Ascending aorta (tissue), 2 donors: ENCODE data around the gene SCMH1. TPM values are rescaled to one million over a fixed set of nuclear protein-coding genes. Genes with fewer than 3 reads are reported as not detected.

Experiments used
- DNase-seq, 2 donors: peaks; one replicate each; pipeline ENCODE4 v3.0.0-alpha.2; 2019; ENCODE audit warnings: low spot score in 2 of 2
- H3K27ac ChIP-seq, 2 donors: fragments of 200-600 bp; sonication (generic); one replicate each; pipeline ENCODE4 v1.5.1; 2016 to 2017; ENCODE audit warnings: mild to moderate bottlenecking in 1 of 2
- H3K27me3 ChIP-seq: fragments of 200-600 bp; sonication (generic); one replicate; pipeline ENCODE4 v1.5.1; 2017
- H3K36me3 ChIP-seq, 2 donors: fragments of 200-600 bp; sonication (generic); one replicate each; pipeline ENCODE4 v1.5.1; 2016
- H3K4me1 ChIP-seq, 2 donors: fragments of 200-600 bp; sonication (generic); one replicate each; pipeline ENCODE4 v1.5.1; 2016 to 2017; ENCODE audit warnings: mild to moderate bottlenecking in 1 of 2
- H3K4me3 ChIP-seq, 2 donors: fragments of 200-600 bp; sonication (generic); one replicate each; pipeline ENCODE4 v1.5.1; 2016 to 2017; ENCODE audit warnings: mild to moderate bottlenecking in 1 of 2
- H3K9me3 ChIP-seq, 2 donors: fragments of 200-600 bp; sonication (generic); one replicate each; pipeline ENCODE4 v1.5.1; 2016
- CTCF ChIP-seq, 3 experiments: fragments of 200-600 bp in 2 of 3; fragments of 450-650 bp in 1 of 3; sonication (generic) in 2 of 3; IDR thresholded peaks; one replicate each; pipeline ENCODE4 v1.5.1; 2016 to 2019; ENCODE audit warnings: antibody characterized with exemption in 3 of 3, mild to moderate bottlenecking in 1 of 3, moderate library complexity in 1 of 3
- intact Hi-C: fragments of 100-400 bp; cut with DNase I; formaldehyde crosslinking; loops from one replicate; pipeline ENCODE4 v1.15.1; 2023
- total RNA-seq: library from RNA; depleted of rRNA; stranded (reverse); fragments of >200 nt; gene quantifications from one replicate; pipeline ENCODE4 v1.1.0, GENCODE V29; 2016

The SCMH1 gene
- total RNA-seq, 1 donor from 2014 or later = 55.9 TPM

DNA sequence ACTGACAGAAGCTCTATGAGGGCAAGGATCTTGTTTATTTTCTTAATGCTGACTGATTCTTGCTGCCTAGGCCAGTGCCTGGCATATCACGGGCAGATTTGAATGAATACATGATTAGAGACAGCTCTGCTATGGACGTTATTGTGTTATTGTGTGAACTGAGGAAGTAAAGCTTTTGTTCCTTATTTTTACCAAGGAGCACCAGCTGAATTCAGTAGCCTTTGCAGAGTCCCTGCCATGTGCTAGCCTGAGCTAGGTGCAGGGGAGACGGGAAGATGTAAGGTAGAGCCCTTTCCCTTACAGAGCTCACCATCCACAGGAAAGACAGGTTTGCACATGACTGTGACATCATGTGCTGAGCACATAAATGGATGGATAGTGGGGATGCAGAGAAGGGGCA lies 36.0 kb upstream of the SCMH1 start:
- DNase-seq = no peak
- H3K27me3 ChIP-seq = no peaks in the 10 kb centered on the region
- H3K4me1 ChIP-seq = peaks cover 0 to 2% of the 10 kb centered on the region in 2 donors
- H3K36me3 ChIP-seq = no peaks in the 10 kb centered on the region
- intact Hi-C loops = no loop called here
- H3K27ac ChIP-seq = no peak overlapping the region
- no peaks in the 10 kb centered on the region for H3K9me3 ChIP-seq
- H3K4me3 ChIP-seq = no peak overlapping the region
- no peak for TF ChIP-seq CTCF (IDR thresholded peaks at IDR 0.05)

- intact Hi-C loops = no loop called here
Measured at GRCh38 chr1:41277371-41277975, 35.4 kb upstream of the SCMH1 start.

DNA sequence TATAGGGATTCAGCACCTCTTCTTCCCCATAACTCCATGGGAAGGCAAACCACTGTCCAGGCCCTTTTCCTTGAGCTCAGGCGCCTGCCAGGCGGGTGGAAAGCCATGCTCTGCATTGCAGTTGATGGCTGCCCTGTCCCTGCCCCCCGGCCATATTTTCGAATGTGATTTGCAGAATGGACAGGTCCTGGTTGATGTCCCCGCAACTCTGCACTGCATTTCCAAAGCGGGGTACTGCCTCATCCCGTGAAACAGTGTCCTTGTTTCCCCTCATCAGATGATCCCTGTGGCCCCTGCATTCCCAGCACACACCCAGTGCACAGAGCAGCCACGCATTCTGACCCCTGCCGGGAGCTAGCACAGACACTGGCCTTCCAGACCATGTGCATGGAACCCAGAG lies 33.7 kb upstream of the SCMH1 start:
- H3K4me3 ChIP-seq = no peak overlapping the region
- no peaks in the 10 kb centered on the region for H3K4me1 ChIP-seq
- H3K36me3 ChIP-seq = no peaks in the 10 kb centered on the region
- H3K27me3 ChIP-seq = no peaks in the 10 kb centered on the region
- no peaks in the 10 kb centered on the region for H3K9me3 ChIP-seq
- no peak overlapping the region for H3K27ac ChIP-seq
- no peak for DNase-seq
- intact Hi-C loops = no loop called here
- TF ChIP-seq CTCF (IDR thresholded peaks at IDR 0.05) = no peak

More at GRCh38 chr1:41277371-41277975, 35.4 kb upstream of the SCMH1 start:
- Histone ChIP-seq H3K36me3 (no peaks in the 10 kb centered on the region), H3K4me3 (no peak overlapping the region), H3K9me3 (no peaks in the 10 kb centered on the region), H3K4me1 (no peaks in the 10 kb centered on the region), H3K27me3 (no peaks in the 10 kb centered on the region), H3K27ac (no peak overlapping the region)
- no peak for DNase-seq
- no peak for TF ChIP-seq CTCF (IDR thresholded peaks at IDR 0.05)

DNA sequence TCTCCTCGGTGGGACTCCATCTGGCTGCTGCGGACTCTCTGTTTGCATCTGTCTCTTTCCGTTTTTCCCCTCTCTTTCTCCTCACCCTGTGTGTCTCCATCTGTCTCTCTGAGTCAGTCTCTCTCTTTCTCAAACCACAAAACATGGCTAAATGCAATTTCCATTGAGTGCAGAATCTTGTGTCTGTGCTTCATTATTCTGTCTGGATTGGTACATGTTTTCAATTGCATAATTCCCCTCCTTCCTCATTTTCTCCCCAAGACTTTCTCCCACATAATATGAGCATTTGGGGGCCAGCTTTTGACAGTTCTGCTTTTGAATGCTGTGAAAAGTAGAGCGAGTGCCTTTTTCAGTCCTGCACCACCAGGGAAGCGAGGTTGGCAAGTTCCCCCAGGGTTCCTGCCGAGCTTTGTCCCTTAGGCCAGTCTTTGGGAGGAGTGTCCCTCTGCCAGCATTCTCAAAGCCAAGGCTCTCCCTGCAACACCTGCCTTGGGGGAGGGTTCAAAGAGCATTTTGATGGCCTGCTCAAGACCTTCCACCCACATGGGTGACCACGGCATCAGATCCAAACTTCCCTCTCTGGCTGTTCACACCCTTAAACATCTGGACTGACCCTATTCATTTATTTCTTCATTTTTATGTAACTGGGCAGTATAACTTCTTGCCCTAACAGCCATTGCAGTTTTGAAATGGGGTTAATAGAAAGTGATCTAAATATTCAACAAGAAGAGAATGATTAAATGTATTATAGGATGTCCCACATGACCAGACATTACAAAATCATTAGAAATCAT lies 32.8 kb upstream of the SCMH1 start:
- Histone ChIP-seq H3K27me3 (no peaks in the 10 kb centered on the region), H3K4me1 (no peaks in the 10 kb centered on the region), H3K27ac (no peak overlapping the region), H3K9me3 (no peaks in the 10 kb centered on the region), H3K36me3 (no peaks in the 10 kb centered on the region), H3K4me3 (no peak overlapping the region)
- intact Hi-C loops = no loop called here
- DNase-seq = no peak
- no peak for TF ChIP-seq CTCF (IDR thresholded peaks at IDR 0.05)

DNA sequence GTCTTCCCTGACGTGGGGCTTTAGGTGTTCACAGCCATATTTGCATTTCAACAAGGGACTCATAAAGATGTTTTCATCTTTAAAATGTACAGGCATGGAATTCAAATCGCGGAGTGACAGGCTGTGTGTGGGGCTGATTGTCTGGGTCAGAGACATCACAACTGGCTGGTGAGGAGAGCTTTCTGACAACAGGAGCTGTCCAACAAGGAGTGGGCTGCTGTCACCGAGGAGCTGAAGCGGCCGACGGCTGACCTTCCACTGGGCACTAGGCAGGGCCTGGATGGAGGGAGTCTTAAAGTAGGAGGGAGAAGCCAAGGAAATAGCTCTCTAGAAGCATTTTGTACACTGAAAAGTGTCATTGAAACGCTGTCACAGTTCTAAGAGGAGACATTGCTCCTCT lies 30.5 kb upstream of the SCMH1 start:
- TF ChIP-seq CTCF (IDR thresholded peaks at IDR 0.05) = no peak
- no peaks in the 10 kb centered on the region for H3K27me3 ChIP-seq
- H3K4me1 ChIP-seq = no peaks in the 10 kb centered on the region
- no peak overlapping the region for H3K4me3 ChIP-seq
- no peaks in the 10 kb centered on the region for H3K9me3 ChIP-seq
- intact Hi-C loops = no loop called here
- no peak for DNase-seq
- H3K27ac ChIP-seq = no peak overlapping the region
- H3K36me3 ChIP-seq = no peaks in the 10 kb centered on the region
